Stimulated activated CD8-positive, alpha-beta memory T cell treated with anti-CD3 and anti-CD28 coated beads, Interleukin-12 subunit alpha, Interleukin-12 subunit beta, amount 100 ng/mL, for 24 hours (primary cell): ENCODE measurements around the gene GRM1.

Experiments
- DNase-seq: peaks from one replicate; pipeline ENCODE4 v3.0.0-alpha.2; 2020; ENCODE audit errors: extremely low read depth

The GRM1 gene

GRCh38 chr6:146364816-146365594, 336.1 kb downstream of the GRM1 start:
- no peak for DNase-seq

- DNase-seq = no peak
These were observed 338.2 kb downstream of the GRM1 start for GRCh38 chr6:146367061-146367460.

- DNase-seq = no peak
These were observed 341.0 kb downstream of the GRM1 start for GRCh38 chr6:146369866-146370265.

- no peak for DNase-seq
These were observed 352.6 kb downstream of the GRM1 start for GRCh38 chr6:146381486-146381885.

GRCh38 chr6:146388736-146389364, 360.0 kb downstream of the GRM1 start:
- no peak for DNase-seq

- DNase-seq = no peak
These were observed 360.9 kb downstream of the GRM1 start for GRCh38 chr6:146389740-146390139.

GRCh38 chr6:146397638-146398037, 368.8 kb downstream of the GRM1 start:
- no peak for DNase-seq

- no peak for DNase-seq
These were observed 373.6 kb downstream of the GRM1 start for GRCh38 chr6:146402476-146402875.

- no peak for DNase-seq
These were observed 379.7 kb downstream of the GRM1 start for GRCh38 chr6:146408583-146408982.

GRCh38 chr6:146410851-146411595, 382.2 kb downstream of the GRM1 start:
- DNase-seq = no peak

GRCh38 chr6:146419576-146419975, 390.7 kb downstream of the GRM1 start:
- no peak for DNase-seq

- DNase-seq = no peak
These were observed 391.4 kb downstream of the GRM1 start for GRCh38 chr6:146420255-146420654.

- no peak for DNase-seq
These were observed 394.0 kb downstream of the GRM1 start for GRCh38 chr6:146422789-146423375.

- DNase-seq = no peak
These were observed 394.6 kb downstream of the GRM1 start for GRCh38 chr6:146423452-146423851.

- no peak for DNase-seq
These were observed 397.7 kb downstream of the GRM1 start for GRCh38 chr6:146426516-146426915.

- DNase-seq = no peak
These were observed 401.0 kb downstream of the GRM1 start for GRCh38 chr6:146429831-146430230.

- no peak for DNase-seq
These were observed 405.2 kb downstream of the GRM1 start for GRCh38 chr6:146433881-146434731.

- DNase-seq = no peak
These were observed 406.0 kb downstream of the GRM1 start for GRCh38 chr6:146434732-146435390.

GRCh38 chr6:146441907-146442306, 413.0 kb downstream of the GRM1 start:
- DNase-seq = no peak

- DNase-seq = no peak
These were observed 415.3 kb downstream of the GRM1 start for GRCh38 chr6:146444189-146444588.

- DNase-seq = no peak
These were observed 416.4 kb downstream of the GRM1 start for GRCh38 chr6:146445233-146445632.
